HG03045 (cell line): ENCODE results near the gene HECW1.
"Not testable (repeated sequence)": the region's sequence is repeated elsewhere in the genome, so short reads cannot be mapped to it uniquely, and the experiment has no call there.

ENCODE experiments used
- ATAC-seq: cut with Tn5 transposase; IDR thresholded peaks from one replicate; pipeline ENCODE4 v1.9.1; 2021; ENCODE audit warnings: mild to moderate bottlenecking, moderate library complexity; ENCODE audit not compliant: unreplicated experiment

HECW1 gene

GRCh38 chr7:43302773-43303460, 190.5 kb downstream of the HECW1 start:
- no peak for ATAC-seq

DNA sequence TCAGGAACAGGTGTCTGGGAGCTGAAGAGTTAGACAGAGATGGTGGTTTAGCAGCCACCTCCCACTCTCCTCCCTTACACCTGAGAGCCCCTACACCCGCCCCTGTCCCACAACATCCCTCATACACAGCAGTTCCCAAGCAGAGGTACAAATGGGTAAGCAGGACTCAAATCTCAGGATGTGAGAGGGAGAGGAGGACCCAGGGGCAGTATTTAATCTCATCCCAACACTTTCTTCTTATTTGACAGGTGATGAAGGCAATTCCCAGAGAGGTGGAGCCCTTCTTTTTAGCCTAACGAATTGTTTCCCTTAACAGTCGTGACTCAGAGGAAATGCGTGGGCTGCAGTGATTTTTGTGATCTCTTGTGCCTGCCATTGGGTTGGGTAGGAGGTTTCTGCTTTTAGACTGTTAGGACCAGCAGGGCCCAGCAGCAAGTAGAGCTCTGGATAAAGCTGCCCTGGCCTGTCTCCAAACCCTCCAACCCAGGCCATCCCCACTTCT, 191.3 kb downstream of the HECW1 start:
- no peak for ATAC-seq

DNA sequence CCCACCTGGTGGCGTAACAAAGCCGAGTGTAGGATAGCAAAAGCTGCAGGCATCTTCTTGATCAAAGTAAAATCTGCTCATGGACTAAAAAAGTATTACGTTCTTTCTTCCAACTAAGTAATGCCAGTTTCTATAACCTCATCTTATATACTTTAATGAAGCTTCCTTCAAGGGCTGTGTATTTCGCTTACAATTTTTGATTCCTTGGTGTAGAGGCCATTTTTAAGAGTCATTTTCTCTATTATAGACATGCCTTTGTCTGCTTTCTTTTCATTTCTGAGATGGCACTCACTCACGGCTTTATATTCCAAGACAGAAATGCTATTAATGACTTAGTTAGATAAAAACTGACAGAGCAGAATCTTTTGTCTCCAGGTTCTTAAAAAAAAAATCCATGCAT, 194.0 kb downstream of the HECW1 start:
- ATAC-seq = no peak

DNA sequence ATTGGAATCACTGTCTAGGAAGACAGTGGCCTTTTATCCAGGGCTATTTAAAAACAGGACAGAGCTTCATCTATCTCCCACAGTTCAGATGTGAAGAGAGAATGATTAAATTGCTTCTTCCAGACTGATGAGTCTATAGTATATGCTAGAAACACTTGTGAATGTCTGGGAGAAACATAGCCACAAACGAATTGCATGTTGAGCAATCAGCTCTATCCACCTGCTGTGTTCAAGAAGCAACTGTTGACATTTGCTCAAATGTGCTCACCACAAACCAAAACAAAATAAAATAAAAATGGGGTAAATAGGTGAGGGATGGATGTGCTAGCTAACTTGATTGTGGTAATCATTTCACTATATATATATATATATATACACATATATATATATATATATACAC, 195.1 kb downstream of the HECW1 start:
- no peak for ATAC-seq

DNA sequence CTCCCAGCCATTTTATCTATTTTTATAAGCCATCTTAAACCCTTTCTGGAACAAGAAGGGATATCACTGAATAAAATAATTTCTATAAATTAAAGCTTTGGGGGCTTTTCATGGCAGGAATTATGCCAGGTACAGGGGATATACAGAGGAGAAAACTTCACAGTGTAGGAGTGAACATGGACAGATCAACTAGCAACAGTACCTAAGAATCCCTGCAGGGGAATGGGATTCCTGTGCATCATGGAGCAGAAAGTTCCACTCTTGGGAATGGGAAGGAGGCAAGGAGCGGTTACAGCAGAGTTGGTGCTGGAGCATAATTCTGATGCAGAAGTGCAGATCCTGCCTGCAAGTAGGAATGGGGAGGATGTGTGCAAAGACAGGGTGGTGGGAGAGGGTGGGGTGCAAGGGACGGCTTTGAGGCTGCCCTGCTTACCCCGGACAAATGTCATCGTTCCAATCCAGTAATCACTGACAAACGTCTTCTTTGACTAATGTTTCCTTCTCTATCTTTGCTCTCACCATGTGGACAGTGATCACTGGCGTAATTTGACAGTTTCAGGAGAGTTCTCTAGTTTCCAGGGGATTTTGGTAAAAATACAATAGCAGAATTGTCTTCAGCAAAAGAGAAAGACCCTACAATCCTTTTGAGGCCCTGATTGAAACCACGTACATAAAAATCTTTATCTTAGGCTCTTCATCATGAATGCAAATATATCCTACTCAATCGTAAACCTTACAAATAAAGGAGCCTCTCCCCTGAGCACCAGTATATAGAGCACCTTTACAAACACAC, 196.7 kb downstream of the HECW1 start:
- no peak for ATAC-seq

DNA sequence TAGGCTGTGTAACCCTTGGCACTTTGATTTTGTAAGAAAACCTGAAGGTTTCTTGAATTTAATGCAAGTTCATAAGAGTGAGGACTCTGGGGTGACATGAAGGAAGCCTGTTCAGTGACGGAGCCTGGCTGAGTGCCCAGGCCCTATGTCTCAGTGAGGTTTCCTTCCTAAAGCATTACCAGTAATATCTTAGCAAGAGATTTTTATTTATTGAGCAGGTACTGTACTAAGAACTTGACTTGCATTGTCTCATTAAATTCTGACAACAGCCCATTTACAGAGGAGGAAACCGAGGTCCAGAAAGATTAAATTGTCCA, 197.2 kb downstream of the HECW1 start:
- no peak for ATAC-seq

GRCh38 chr7:43311052-43311451, 198.6 kb downstream of the HECW1 start:
- ATAC-seq = no peak

- ATAC-seq = no peak
Observed at GRCh38 chr7:43311694-43312093, 199.2 kb downstream of the HECW1 start.

DNA sequence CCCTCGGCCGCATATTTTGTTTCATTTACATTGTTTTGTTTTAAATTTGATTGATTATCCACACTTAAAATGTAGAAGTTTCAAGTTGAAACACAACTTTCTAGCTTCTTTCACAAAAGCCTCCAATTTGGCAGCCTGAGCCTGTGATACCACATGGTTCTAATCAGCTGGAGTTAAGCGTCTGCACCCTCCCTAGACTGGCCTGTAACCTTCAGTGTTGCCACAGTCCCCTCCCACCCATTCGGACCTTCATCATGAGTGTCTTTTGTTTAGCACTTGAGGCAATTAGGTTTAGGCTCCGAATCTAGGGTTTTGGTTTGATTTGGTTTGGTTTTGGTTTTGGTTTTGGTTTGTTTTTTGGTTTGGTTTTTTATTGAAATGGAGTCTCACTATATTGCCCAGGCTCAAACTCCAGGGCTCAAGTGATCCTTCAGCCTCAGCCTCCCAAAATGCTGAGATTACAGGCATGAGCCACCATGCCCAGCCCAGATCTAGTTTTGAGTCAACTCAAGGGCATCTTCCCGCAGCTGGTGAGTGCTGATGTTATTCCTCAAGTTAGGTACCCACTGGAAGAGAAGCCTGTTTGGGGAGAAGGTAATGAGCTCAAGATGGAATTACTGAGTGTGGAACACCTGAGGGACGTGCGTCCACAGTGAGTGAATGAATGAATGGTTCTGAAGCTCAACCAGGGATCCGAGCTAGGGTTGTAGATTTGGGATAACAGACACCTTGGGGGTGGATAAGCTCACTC, 201.4 kb downstream of the HECW1 start:
- ATAC-seq = no peak

- ATAC-seq = no peak
Observed at GRCh38 chr7:43314379-43315158, 202.1 kb downstream of the HECW1 start.

- ATAC-seq = no peak
Observed at GRCh38 chr7:43317075-43317474, 204.6 kb downstream of the HECW1 start.

DNA sequence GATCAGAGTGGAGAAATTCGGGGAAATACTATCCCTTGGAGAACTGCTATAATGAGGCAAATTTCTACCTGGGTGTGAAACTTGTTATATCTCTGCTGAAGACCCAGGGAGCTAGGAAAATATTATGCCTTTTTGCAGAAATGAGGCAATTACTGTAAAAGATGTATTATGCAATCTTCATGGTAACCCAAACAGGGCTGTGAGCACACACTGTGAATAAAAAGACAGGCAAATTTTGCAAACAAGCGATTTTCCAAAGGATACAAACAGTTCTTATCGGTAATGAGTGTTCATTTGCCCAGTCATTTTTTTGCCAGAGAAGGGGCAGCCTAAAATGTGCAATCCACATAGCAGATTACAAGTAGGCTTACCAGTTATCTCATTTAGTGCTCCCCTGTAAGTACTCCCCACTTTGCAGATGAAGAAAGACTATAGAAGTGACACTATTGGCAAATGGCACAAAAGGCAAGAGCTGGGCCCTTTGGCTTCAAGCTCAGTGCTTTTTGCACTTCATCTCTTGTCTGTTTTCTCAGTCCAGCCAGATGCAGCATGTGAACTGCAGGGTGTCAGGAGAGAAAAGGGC, 205.8 kb downstream of the HECW1 start:
- no peak for ATAC-seq

DNA sequence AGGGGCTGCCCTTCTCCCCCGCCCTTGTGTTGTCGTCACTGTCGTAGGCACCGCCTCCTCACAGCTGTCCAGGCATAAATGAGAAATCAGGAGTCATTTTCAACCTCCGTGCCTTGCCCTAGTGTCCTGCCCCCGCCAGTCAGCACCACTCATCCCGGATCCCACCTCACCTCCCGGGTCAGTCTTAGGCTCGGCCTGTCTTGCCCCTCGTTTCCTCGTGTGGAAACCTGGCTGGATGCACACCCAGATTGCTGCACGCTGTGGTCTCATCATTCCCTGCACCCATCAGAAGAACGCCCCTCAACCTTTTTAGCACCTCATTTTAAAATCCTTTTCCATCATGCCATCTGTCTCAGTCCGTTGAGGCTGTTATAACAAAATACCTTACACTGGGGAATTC, 213.1 kb downstream of the HECW1 start:
- ATAC-seq = no peak

DNA sequence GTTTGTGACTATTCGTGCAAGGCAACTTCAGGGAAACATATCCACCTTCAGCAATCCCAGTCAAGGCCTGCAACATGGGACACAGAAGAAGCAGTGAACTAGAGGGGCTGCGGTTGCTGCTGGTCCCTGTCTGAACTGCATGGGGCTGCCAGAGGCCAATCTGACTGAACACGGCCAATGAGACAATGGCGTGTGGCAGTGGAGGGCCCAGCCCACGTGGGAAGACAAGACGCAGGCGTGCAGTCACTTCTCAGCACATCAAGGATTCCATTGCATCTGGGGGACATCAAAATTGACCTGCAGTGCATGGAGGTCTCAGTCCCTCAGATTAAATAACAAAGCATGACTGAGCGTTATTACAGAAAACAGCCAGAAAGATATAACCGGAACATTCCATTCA, 215.9 kb downstream of the HECW1 start:
- no peak for ATAC-seq

GRCh38 chr7:43328785-43329380, 216.4 kb downstream of the HECW1 start:
- no peak for ATAC-seq

GRCh38 chr7:43332193-43332796, 219.8 kb downstream of the HECW1 start:
- no peak for ATAC-seq

GRCh38 chr7:43337191-43337590, 224.7 kb downstream of the HECW1 start:
- no peak for ATAC-seq

GRCh38 chr7:43337811-43338210, 225.4 kb downstream of the HECW1 start:
- no peak for ATAC-seq

DNA sequence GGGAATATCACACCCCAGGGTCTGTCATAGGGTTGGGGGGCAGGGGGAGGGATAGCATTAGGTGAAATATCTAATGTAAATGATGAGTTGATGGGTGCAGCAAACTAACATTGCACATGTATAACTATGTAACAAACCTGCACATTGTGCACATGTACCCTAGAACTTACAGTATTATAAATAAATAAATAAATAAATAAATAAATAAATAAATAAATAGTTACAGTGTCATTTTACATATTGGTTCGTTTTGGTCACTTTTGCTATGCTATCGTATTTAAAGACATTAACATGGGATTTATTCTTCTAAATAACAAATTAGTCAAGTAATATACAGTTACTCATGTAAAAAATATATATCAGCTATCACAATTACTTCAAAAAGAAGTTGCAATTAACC, 228.7 kb downstream of the HECW1 start:
- ATAC-seq = no peak

- not testable (repeated sequence) for ATAC-seq
Observed at GRCh38 chr7:43343417-43343816, 231.0 kb downstream of the HECW1 start.
